ENCODE data around the gene ELMOD1.

- no peak for TF ChIP-seq POLR2A (IDR thresholded peaks at IDR 0.05)
- no peak for TF ChIP-seq CTCF (IDR thresholded peaks at IDR 0.05)
These were observed 92.9 kb downstream of the ELMOD1 start for GRCh38 chr11:107683807-107684206.
